Retinal pigment epithelial cell (primary cell): ENCODE results near the gene PRSS36.

Experiments
- DNase-seq: peaks from one replicate; pipeline ENCODE4 v3.0.0-alpha.2; 2010; ENCODE audit warnings: low read depth
- H3K4me3 ChIP-seq: 2 replicates; pipeline ENCODE4 v1.5.1; 2011; ENCODE audit warnings: mild to moderate bottlenecking, low read length, control low read depth, moderate library complexity
- CTCF ChIP-seq: conservative IDR thresholded peaks from 2 replicates; pipeline ENCODE4 v1.5.1; 2011; ENCODE audit warnings: low read depth, low read length, control low read depth, inconsistent platforms

Gene PRSS36

GRCh38 chr16:31187808-31188189 is 37.9 kb upstream of the PRSS36 start:
- H3K4me3 ChIP-seq: no peak overlapping the region
- no peak for DNase-seq
- TF ChIP-seq CTCF: no peak

- DNase-seq: no peak
- no peak for TF ChIP-seq CTCF
- no peak overlapping the region for H3K4me3 ChIP-seq
These were observed 37.3 kb upstream of the PRSS36 start for GRCh38 chr16:31186930-31187807.

- no peak for DNase-seq
- TF ChIP-seq CTCF: no peak
- H3K4me3 ChIP-seq: no peak overlapping the region
These were observed 36.3 kb upstream of the PRSS36 start for GRCh38 chr16:31186176-31186575.

- no peak for DNase-seq
- TF ChIP-seq CTCF: no peak
- no peak overlapping the region for H3K4me3 ChIP-seq
These were observed 35.5 kb upstream of the PRSS36 start for GRCh38 chr16:31185339-31185738.

- no peak overlapping the region for H3K4me3 ChIP-seq
- TF ChIP-seq CTCF: no peak
- no peak for DNase-seq
These were observed 35.0 kb upstream of the PRSS36 start for GRCh38 chr16:31184888-31185287.

GRCh38 chr16:31183432-31184428 is 33.9 kb upstream of the PRSS36 start:
- DNase-seq: no peak
- TF ChIP-seq CTCF: no peak
- H3K4me3 ChIP-seq: no peak overlapping the region
